T-helper 17 cell (primary cell): ENCODE measurements around the gene ACTBL2. TPM values are rescaled to one million over a fixed set of nuclear protein-coding genes. Genes with fewer than 3 reads are reported as not detected.

ENCODE experiments used
- ATAC-seq: fragments of 150-1000 bp; cut with Tn5 transposase; 2 replicates; pipeline ENCODE4 v1.10.0; 2021; ENCODE audit warnings: mild to moderate bottlenecking, moderate library complexity
- DNase-seq, 3 donors: peaks; one replicate each; pipeline versions ENCODE4 v3.0.0 to v3.0.0-alpha.2; 2020 to 2021
- H3K9me3 ChIP-seq: one replicate; pipeline ENCODE4 v1.7.0; 2013; ENCODE audit warnings: low read length, mild to moderate bottlenecking; ENCODE audit not compliant: control insufficient read depth, poor library complexity, severe bottlenecking
- H3K27ac Mint-ChIP-seq: one replicate; pipeline ENCODE4 v1.8.0; 2022; ENCODE audit warnings: mild to moderate bottlenecking, moderate library complexity, mixed read lengths
- H3K27me3 Mint-ChIP-seq: one replicate; pipeline ENCODE4 v1.8.0; 2022; ENCODE audit warnings: mixed read lengths
- H3K36me3 Mint-ChIP-seq: one replicate; pipeline ENCODE4 v1.8.0; 2022; ENCODE audit warnings: low read depth, mixed read lengths
- H3K4me1 Mint-ChIP-seq: one replicate; pipeline ENCODE4 v1.8.0; 2022; ENCODE audit warnings: mild to moderate bottlenecking, mixed read lengths
- H3K4me3 Mint-ChIP-seq: one replicate; pipeline ENCODE4 v1.8.0; 2022; ENCODE audit warnings: mild to moderate bottlenecking, moderate library complexity, mixed read lengths
- total RNA-seq, 4 donors: library from RNA in 2 of 4; stranded (reverse) in 2 of 4; gene quantifications; one replicate each; pipeline ENCODE4 v1.2.3 and lab custom pipeline; 2022 to 2026

Gene ACTBL2
- total RNA-seq, 2 donors from 2014 or later: not detected

DNA sequence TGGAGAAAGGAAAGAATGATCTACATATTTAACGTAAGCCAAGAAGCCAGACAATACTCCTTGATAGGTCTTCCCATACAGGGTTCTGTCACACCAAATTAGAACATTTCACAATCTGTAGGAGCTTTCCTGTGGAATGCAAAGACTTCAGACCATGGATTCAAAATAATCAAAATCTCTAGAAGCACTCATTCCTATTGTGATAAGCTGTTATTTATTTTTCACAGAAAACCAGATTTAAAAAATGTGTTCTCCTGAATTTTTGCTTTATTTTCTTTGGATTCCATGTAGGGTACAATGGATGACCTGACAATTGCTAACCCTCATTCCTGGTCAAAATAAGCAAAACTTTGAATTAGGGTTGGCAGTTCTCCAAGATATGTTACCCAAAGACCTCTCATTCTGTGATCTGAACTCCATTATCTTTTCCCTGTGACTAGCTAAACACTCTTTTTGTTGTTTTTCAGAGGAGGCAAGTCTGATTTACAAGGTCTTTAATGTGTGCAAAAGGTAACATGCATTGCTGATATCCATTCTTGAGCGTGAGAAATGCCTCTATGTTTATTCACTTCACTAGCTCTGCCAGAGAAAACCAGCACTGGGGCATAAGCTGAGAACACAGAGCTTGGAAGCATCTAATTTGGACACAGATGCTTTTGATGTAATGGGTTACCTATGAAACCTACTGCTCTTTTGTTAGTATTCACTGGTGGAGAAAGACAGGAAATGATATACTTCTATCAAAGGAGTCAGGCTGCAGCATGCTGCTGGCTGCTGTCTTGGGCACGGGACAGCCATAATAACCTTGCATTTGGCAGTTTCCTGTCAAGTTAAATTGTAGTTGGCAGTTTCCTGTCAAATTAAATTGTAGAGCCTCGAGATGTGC is 31.4 kb downstream of the ACTBL2 start:
- H3K27ac Mint-ChIP-seq: peak overlapping the region; percentile 9
- H3K9me3 ChIP-seq: no peaks in the 10 kb centered on the region
- peaks cover 8% of the 10 kb centered on the region for H3K4me1 Mint-ChIP-seq
- H3K4me3 Mint-ChIP-seq: no peak overlapping the region
- no peaks in the 10 kb centered on the region for H3K36me3 Mint-ChIP-seq
- no peak for DNase-seq
- H3K27me3 Mint-ChIP-seq: peaks cover 5% of the 10 kb centered on the region
- ATAC-seq: no peak

- no peaks in the 10 kb centered on the region for H3K9me3 ChIP-seq
- Mint-ChIP-seq H3K4me1 (peaks cover 8% of the 10 kb centered on the region), H3K27ac (no peak overlapping the region), H3K4me3 (no peak overlapping the region), H3K36me3 (no peaks in the 10 kb centered on the region), H3K27me3 (peaks cover 17% of the 10 kb centered on the region)
- DNase-seq (no peak), ATAC-seq (no peak)
These were observed 33.9 kb downstream of the ACTBL2 start for GRCh38 chr5:57448751-57449150.

DNA sequence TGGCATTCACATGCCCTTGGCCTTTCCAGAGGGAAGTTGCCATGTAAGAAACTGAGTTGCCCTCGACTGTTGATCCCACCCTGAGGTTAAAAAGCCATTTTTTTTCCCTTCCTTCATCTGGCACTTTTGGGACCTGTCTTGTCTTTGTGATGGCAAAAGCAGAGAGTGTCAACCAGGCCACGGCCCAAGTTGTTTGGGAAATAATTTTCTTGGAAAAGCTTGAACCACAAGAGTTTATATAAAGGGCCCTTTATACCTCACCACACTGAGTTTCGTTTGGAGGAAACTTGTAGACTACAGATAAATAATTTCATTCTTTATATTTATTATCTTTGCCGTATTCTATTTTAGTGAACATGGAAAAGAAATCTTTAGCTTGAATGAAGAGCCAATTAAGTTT is 34.3 kb downstream of the ACTBL2 start:
- no peak overlapping the region for H3K27ac Mint-ChIP-seq
- no peak for DNase-seq
- no peak overlapping the region for H3K4me3 Mint-ChIP-seq
- H3K27me3 Mint-ChIP-seq: peaks cover 20% of the 10 kb centered on the region
- H3K9me3 ChIP-seq: no peaks in the 10 kb centered on the region
- peaks cover 8% of the 10 kb centered on the region for H3K4me1 Mint-ChIP-seq
- no peak for ATAC-seq
- no peaks in the 10 kb centered on the region for H3K36me3 Mint-ChIP-seq

DNA sequence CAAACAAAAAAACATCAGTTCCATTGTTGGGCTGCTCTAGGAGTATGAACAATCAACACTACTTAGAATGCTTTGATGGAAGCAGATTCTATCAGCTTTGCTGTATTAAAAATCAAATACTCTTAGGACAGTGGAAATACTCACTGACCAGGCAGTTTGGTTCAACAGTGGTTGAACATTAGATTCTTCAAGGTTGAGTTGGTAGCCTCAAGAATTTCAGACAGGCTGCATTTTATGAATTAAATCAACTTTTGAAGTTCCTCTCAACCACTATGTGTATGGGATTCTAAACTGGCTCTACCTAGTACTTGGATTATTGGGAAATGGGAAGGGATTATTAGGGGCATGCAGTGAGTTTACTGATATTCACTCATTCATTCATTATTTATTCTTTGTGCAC is 35.0 kb downstream of the ACTBL2 start:
- DNase-seq (no peak), ATAC-seq (no peak)
- Mint-ChIP-seq H3K36me3 (no peaks in the 10 kb centered on the region), H3K27me3 (peaks cover 21% of the 10 kb centered on the region), H3K4me3 (no peak overlapping the region), H3K4me1 (peaks cover 8% of the 10 kb centered on the region), H3K27ac (no peak overlapping the region)
- no peaks in the 10 kb centered on the region for H3K9me3 ChIP-seq

- Mint-ChIP-seq H3K4me3 (no peak overlapping the region), H3K27me3 (peaks cover 21% of the 10 kb centered on the region), H3K4me1 (peaks cover 8% of the 10 kb centered on the region), H3K27ac (no peak overlapping the region), H3K36me3 (no peaks in the 10 kb centered on the region)
- DNase-seq (no peak), ATAC-seq (no peak)
- no peaks in the 10 kb centered on the region for H3K9me3 ChIP-seq
These were observed 35.6 kb downstream of the ACTBL2 start for GRCh38 chr5:57446966-57447365.

DNA sequence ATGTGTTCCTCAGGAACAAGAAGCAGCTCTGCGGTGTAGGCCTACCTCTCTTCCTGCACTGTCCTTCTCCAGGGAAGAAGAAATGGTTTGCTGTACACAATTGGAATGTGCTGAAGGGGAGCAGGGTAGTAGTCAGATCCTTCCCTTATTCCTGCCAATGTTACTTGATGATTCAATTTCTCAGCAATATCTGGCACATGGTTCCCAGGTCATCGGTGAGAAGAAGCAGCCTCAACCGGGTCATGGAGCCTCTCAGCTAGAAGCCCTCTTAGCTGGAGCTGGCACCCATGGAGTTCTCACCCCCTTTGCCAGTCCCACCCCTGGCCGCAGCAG is 36.9 kb downstream of the ACTBL2 start:
- H3K9me3 ChIP-seq: no peaks in the 10 kb centered on the region
- Mint-ChIP-seq H3K4me3 (no peak overlapping the region), H3K27ac (no peak overlapping the region), H3K4me1 (no peaks in the 10 kb centered on the region), H3K27me3 (peaks cover 21% of the 10 kb centered on the region), H3K36me3 (no peaks in the 10 kb centered on the region)
- ATAC-seq (no peak), DNase-seq (no peak)

DNA sequence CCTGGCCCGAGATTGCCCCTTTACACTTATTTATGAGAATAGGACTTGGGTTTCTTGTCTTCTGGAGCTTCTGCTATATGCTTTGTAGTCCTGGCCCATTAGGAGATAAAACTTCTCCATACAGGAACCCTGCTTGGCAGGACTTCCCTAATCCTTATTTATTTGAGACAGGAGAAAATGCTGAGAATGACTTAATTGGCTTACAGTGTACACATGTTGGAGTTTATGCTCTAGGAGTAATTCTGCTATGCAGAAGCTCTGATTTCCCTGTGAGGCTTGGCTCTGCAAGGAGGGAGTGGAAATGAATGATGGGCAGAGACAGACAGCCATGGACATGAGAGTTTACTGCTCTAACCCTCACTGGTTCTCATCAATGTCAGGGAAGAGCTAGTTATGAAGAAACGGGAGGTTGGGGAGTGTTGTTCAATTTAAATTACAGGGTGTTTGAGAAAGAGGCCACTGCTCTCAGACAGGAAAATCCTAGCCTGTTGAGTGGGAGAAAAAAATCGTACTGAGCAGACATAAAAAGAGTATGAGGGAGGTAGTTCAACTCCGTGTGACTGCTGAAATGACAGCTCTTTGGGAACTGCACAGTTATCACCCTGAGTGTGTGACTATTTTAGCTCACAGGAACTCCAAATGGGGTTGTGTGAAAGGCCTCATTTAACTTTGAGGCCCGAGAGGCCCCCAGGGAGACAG is 37.5 kb downstream of the ACTBL2 start:
- Mint-ChIP-seq H3K4me3 (no peak overlapping the region), H3K36me3 (no peaks in the 10 kb centered on the region), H3K27ac (no peak overlapping the region), H3K27me3 (peaks cover 21% of the 10 kb centered on the region), H3K4me1 (no peaks in the 10 kb centered on the region)
- H3K9me3 ChIP-seq: no peaks in the 10 kb centered on the region
- DNase-seq (no peak), ATAC-seq (no peak)

- Mint-ChIP-seq H3K4me1 (no peaks in the 10 kb centered on the region), H3K36me3 (peaks cover 2% of the 10 kb centered on the region), H3K27ac (no peak overlapping the region), H3K27me3 (peaks cover 37% of the 10 kb centered on the region), H3K4me3 (no peak overlapping the region)
- H3K9me3 ChIP-seq: no peaks in the 10 kb centered on the region
- ATAC-seq (no peak), DNase-seq (no peak)
These were observed 40.4 kb downstream of the ACTBL2 start for GRCh38 chr5:57442080-57442839.

DNA sequence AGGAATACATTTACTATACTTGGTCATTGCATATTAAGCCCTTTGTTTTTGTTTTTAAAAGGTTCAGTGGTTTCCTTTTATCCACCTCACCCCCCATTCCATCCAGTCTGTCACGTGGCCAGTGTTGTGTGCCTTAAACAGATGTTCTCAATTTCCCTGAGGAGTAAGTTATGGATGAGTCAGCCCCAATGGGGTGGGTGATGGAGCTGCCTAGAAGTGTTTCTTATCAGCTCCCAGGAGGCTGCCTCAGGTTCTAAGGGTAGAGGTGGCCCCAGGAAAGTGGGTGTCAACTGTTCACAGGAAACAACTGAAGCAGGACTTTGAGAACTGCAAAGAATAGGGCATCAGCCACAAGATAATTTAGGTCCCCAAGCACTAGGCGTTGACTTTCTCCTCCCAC is 41.1 kb downstream of the ACTBL2 start:
- peaks cover 32% of the 10 kb centered on the region for H3K27me3 Mint-ChIP-seq
- no peak overlapping the region for H3K4me3 Mint-ChIP-seq
- no peak for ATAC-seq
- H3K36me3 Mint-ChIP-seq: peaks cover 2% of the 10 kb centered on the region
- no peak overlapping the region for H3K27ac Mint-ChIP-seq
- no peaks in the 10 kb centered on the region for H3K4me1 Mint-ChIP-seq
- no peak for DNase-seq
- no peaks in the 10 kb centered on the region for H3K9me3 ChIP-seq

DNA sequence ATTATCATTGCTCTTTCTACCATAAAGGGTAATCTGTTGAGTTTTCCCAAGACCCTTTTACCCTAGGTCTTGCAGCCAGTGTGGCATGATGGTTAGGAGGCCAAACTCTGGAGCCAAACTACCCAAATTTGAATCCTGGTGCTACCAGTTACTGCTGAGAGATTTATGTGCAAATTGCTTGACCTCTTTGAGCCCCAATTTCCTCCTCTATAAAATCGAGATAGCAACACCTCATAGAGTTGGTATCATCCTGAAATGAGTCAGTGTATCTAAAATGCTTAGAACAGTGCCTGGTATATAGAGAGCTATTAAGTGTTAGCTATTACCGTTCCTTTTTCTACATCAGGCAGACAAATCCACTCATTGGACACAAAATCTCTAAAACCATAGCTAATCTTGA is 43.0 kb downstream of the ACTBL2 start:
- H3K9me3 ChIP-seq: no peaks in the 10 kb centered on the region
- Mint-ChIP-seq H3K27ac (no peak overlapping the region), H3K4me3 (no peak overlapping the region), H3K36me3 (peaks cover 2% of the 10 kb centered on the region), H3K27me3 (peaks cover 36% of the 10 kb centered on the region), H3K4me1 (no peaks in the 10 kb centered on the region)
- ATAC-seq: no peak
- no peak for DNase-seq

DNA sequence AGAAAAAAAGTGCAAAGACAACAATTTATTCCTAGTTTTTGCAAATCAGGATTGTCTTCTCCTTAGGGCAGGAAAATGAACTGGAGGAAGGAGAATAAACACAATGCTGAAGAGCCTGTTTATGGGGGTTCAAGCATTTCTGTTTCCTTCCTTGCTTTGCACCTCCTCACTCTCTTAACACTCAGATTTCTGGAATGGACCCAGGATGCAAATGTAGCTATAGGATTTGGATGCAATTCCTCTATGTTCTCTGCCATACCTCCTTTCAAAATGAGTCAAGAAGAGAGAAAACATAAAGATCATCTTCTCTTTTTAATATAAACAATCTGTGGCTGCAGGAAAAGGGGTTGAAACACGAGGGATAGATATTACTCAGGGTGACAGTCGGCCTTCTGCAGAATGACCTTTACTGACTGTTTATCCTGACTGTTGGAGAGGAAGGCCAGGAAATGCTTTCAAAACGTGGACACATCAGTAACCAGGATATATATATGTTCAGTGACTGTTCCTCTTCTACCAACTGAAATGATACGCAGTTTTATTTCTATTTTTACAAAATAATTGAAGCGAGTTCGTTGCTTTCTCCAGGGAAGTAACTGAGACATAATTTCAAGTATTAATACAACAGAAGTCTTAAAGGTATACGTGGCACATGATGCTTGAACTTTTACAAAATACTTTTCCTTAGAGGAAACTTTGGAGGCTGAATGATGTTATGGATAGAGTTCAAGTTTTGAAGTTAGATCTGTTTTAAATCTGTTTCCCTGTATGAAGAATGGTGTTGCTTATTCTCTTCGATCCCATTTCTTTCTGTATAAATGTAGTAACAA is 44.4 kb downstream of the ACTBL2 start:
- Mint-ChIP-seq H3K4me3 (no peak overlapping the region), H3K36me3 (peaks cover 2% of the 10 kb centered on the region), H3K27me3 (peaks cover 30% of the 10 kb centered on the region), H3K27ac (no peak overlapping the region), H3K4me1 (no peaks in the 10 kb centered on the region)
- ATAC-seq (no peak), DNase-seq (no peak)
- no peaks in the 10 kb centered on the region for H3K9me3 ChIP-seq

GRCh38 chr5:57436586-57436985 is 46.0 kb downstream of the ACTBL2 start:
- Mint-ChIP-seq H3K4me3 (no peak overlapping the region), H3K27ac (no peak overlapping the region), H3K4me1 (no peaks in the 10 kb centered on the region), H3K36me3 (peaks cover 2% of the 10 kb centered on the region), H3K27me3 (peaks cover 30% of the 10 kb centered on the region)
- DNase-seq: no peak
- H3K9me3 ChIP-seq: no peaks in the 10 kb centered on the region
- ATAC-seq: no peak

- peaks cover 30% of the 10 kb centered on the region for H3K27me3 Mint-ChIP-seq
- no peak overlapping the region for H3K4me3 Mint-ChIP-seq
- no peak for DNase-seq
- no peaks in the 10 kb centered on the region for H3K4me1 Mint-ChIP-seq
- H3K27ac Mint-ChIP-seq: no peak overlapping the region
- H3K36me3 Mint-ChIP-seq: peaks cover 2% of the 10 kb centered on the region
- no peaks in the 10 kb centered on the region for H3K9me3 ChIP-seq
- no peak for ATAC-seq
These were observed 46.9 kb downstream of the ACTBL2 start for GRCh38 chr5:57435701-57436134.
